ENCODE data around the gene MAGI1. TPM values are rescaled to one million over a fixed set of nuclear protein-coding genes. Genes with fewer than 3 reads are reported as not detected.

Gene MAGI1
- polyA plus RNA-seq, 3 donors = not detected

DNA sequence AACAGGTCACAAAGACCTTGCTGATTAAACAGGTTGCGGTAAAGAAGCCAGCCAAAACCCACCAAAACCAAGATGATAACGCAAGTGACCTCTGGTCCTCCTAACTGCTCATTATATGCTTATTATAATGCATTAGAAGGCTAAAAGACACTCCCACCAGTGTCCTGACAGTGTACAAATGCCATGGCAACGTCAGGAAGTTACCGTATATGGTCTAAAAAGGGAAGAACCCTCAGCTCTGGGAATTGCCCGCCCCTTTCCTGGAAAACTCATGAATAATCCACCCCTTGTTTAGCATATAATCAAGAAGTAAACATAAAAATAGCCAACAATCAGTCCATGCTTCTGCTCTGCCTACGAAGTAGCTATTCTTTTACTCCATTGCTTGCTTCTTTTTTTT, 108.1 kb downstream of the MAGI1 start:
- no peaks in the 10 kb centered on the region for H3K4me1 ChIP-seq (ENCODE audit: control insufficient read depth in 1 of 2, insufficient read depth in 2 of 2, low read length in 2 of 2)
- peaks cover 0 to 6% of the 10 kb centered on the region in 2 donors for H3K9me3 ChIP-seq (replicated peaks in 1 of 2; ENCODE audit: control insufficient read depth in 1 of 2, insufficient read depth in 1 of 2, low read length in 2 of 2)
- H3K79me2 ChIP-seq (ENCODE audit: insufficient read depth, low read length) = no peaks in the 10 kb centered on the region
- no peak for DNase-seq
- no peak overlapping the region for H3K9ac ChIP-seq (ENCODE audit: insufficient read depth, low read length, poor library complexity, severe bottlenecking)
- 100% methylated on average over 1 of the region's 6 CpGs for WGBS (ENCODE audit: insufficient coverage)
- H3K9me3 Mint-ChIP-seq = peaks cover 0 to 15% (median 9%) of the 10 kb centered on the region in 7 donors
- intact Hi-C loops (cut with micrococcal nuclease) = no loop called here
- H2AFZ ChIP-seq (ENCODE audit: insufficient read depth, low read depth, low read length, poor library complexity, severe bottlenecking) = no peak overlapping the region
- H3K4me3 ChIP-seq (replicated peaks in 1 of 3; ENCODE audit: low read depth in 2 of 3, low read length in 3 of 3) = no peak overlapping the region
- peaks cover 0 to 2% (median 0%) of the 10 kb centered on the region in 3 donors for H3K27me3 Mint-ChIP-seq (ENCODE audit: low read depth in 3 of 3)
- no peak overlapping the region for H3K4me2 ChIP-seq (replicated peaks; ENCODE audit: extremely low read depth, low read length, poor library complexity, severe bottlenecking)
- no peaks in the 10 kb centered on the region for H4K20me1 ChIP-seq (ENCODE audit: insufficient read depth, low read length)
- TF ChIP-seq CTCF (IDR thresholded peaks at IDR 0.05) = no peak
- H3K4me1 Mint-ChIP-seq = no peaks in the 10 kb centered on the region
- no peaks in the 10 kb centered on the region for H3K36me3 ChIP-seq (replicated peaks in 1 of 2; ENCODE audit: control insufficient read depth in 1 of 2, insufficient read depth in 2 of 2, low read length in 2 of 2)
- H3K27ac Mint-ChIP-seq = no peak overlapping the region
- H3K27ac ChIP-seq (ENCODE audit: low read depth in 1 of 2, low read length in 2 of 2) = no peak overlapping the region
- H3K27me3 ChIP-seq (ENCODE audit: control insufficient read depth in 2 of 2, insufficient read depth in 2 of 2, low read length in 2 of 2) = no peaks in the 10 kb centered on the region
- no peaks in the 10 kb centered on the region for H3K36me3 Mint-ChIP-seq
- no peak overlapping the region for H3K4me3 Mint-ChIP-seq

- no peaks in the 10 kb centered on the region for H3K79me2 ChIP-seq (ENCODE audit: insufficient read depth, low read length)
- no peak overlapping the region for H3K4me2 ChIP-seq (replicated peaks; ENCODE audit: extremely low read depth, low read length, poor library complexity, severe bottlenecking)
Measured at GRCh38 chr3:65928110-65928509, 110.6 kb downstream of the MAGI1 start.

More at GRCh38 chr3:65928110-65928509, 110.6 kb downstream of the MAGI1 start:
- TF ChIP-seq CTCF (IDR thresholded peaks at IDR 0.05) = no peak
- no peaks in the 10 kb centered on the region for H3K27me3 ChIP-seq (ENCODE audit: control insufficient read depth in 2 of 2, insufficient read depth in 2 of 2, low read length in 2 of 2)
- H4K20me1 ChIP-seq (ENCODE audit: insufficient read depth, low read length) = no peaks in the 10 kb centered on the region
- intact Hi-C loops (cut with micrococcal nuclease) = no loop called here
- Mint-ChIP-seq H3K36me3 (no peaks in the 10 kb centered on the region), H3K27me3 (ENCODE audit: low read depth in 3 of 3) (no peaks in the 10 kb centered on the region), H3K4me1 (no peaks in the 10 kb centered on the region), H3K9me3 (peaks cover 0 to 9% (median 3%) of the 10 kb centered on the region in 7 donors), H3K4me3 (no peak overlapping the region), H3K27ac (no peak overlapping the region)
- no peaks in the 10 kb centered on the region for H3K4me1 ChIP-seq (ENCODE audit: control insufficient read depth in 1 of 2, insufficient read depth in 2 of 2, low read length in 2 of 2)
- no peak overlapping the region for H2AFZ ChIP-seq (ENCODE audit: insufficient read depth, low read depth, low read length, poor library complexity, severe bottlenecking)
- no peak for DNase-seq
- WGBS (ENCODE audit: insufficient coverage) = 90% methylated on average over 2 of the region's 2 CpGs
- H3K27ac ChIP-seq (ENCODE audit: low read depth in 1 of 2, low read length in 2 of 2) = no peak overlapping the region
- H3K4me3 ChIP-seq (replicated peaks in 1 of 3; ENCODE audit: low read depth in 2 of 3, low read length in 3 of 3) = no peak overlapping the region
- H3K9me3 ChIP-seq (replicated peaks in 1 of 2; ENCODE audit: control insufficient read depth in 1 of 2, insufficient read depth in 1 of 2, low read length in 2 of 2) = peaks cover 0 to 6% of the 10 kb centered on the region in 2 donors
- H3K36me3 ChIP-seq (replicated peaks in 1 of 2; ENCODE audit: control insufficient read depth in 1 of 2, insufficient read depth in 2 of 2, low read length in 2 of 2) = no peaks in the 10 kb centered on the region
- no peak overlapping the region for H3K9ac ChIP-seq (ENCODE audit: insufficient read depth, low read length, poor library complexity, severe bottlenecking)

Data from CD14-positive monocyte (primary cell).